Left kidney (tissue), 2 donors: ENCODE results near the gene MEGF8. TPM values are rescaled to one million over a fixed set of nuclear protein-coding genes. Genes with fewer than 3 reads are reported as not detected.

Experiments used
- DNase-seq: peaks from one replicate; pipeline ENCODE4 v3.0.0-alpha.2; 2013
- polyA plus RNA-seq: library from polyadenylated mRNA; unstranded; fragments of 120-200 nt; gene quantifications from one replicate; pipeline ENCODE4 v1.2.1, GENCODE V29; 2013; ENCODE audit not compliant: insufficient read length

The MEGF8 gene
- polyA plus RNA-seq, 1 donor = 38.6 TPM

DNA sequence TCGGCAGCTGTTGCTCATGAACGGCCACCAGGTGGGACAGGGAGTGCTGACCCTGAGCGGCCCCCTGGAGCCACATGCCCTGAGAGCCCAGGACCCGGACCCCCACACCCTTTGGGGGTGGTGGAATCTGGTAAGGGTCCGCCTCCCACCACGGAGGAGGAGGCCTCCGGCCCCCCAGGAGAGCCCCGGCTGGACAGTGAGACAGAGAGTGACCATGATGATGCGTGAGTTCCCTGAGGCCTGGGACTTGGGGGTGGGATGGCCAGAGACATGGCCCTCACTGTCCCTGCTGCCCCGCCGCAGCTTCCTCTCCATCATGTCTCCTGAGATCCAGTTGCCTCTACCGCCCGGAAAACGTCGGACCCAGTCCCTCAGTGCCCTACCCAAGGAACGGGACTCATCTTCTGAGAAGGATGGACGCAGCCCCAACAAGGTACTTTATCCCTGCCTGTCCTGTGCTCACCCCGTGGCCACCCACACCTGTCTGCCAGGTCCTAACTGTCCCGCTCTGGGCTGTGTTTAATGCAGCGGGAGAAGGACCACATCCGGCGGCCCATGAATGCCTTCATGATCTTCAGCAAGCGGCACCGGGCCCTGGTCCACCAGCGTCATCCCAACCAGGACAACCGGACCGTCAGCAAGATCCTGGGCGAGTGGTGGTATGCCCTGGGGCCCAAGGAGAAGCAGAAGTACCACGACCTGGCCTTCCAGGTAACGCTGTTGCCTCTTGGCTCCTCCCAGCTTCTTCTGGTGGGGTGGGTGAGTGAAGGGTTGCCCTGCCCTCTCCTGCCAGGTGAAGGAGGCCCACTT is 38.2 kb upstream of the MEGF8 start:
- DNase-seq = no peak

DNA sequence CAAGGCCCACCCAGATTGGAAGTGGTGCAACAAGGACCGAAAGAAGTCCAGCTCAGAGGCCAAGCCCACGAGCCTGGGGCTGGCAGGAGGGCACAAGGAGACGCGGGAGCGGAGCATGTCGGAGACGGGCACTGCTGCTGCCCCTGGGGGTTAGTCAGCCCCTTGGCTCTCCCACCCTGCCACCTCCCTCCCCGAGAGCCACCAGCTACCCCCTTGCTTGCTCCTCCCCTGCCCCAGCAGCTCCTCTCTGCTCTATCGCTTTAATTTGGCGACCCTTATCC is 37.7 kb upstream of the MEGF8 start:
- DNase-seq = no peak

DNA sequence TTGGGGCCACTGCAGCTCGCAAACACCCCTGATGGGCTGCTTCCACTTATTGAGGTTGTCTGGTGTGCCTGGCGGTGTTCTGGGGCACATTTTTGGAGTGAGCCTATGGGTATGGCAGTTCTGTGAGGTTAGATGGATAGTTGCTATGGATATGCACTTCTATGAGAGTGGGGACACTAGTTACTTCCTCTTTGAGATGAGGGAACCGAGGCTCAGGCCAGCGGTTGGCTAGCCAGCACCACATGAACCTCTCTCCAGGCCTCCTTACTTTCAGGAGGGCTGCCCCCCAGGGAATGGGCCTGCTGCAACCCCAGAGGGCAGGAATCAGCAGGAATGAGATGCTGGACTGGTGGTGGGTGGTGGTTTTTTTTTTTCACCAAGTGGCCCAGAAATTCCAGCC is 37.0 kb upstream of the MEGF8 start:
- DNase-seq = no peak

DNA sequence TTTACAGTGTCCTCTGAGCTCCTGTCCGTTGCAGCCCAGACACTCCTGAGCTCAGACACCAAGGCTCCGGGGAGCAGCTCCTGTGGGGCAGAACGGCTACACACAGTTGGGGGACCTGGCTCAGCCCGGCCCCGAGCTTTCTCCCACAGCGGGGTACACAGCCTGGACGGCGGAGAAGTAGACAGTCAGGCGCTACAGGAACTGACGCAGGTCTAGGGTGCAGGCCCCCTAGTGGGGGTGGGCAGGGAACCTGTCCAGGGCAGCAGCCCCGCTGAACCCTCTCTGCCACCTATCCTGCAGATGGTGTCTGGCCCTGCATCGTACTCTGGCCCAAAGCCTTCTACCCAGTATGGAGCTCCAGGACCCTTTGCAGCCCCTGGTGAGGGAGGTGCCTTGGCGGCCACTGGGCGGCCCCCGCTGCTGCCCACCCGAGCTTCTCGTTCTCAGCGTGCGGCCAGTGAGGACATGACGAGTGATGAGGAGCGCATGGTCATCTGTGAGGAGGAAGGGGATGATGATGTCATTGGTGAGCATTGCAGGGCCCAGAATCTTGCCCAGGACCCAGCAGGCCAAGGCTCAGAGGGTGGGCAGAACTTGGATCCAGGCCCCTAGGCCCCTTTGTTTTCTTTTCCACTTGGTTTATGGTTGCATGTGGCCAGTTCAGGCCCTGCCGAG is 36.4 kb upstream of the MEGF8 start:
- DNase-seq = no peak

DNA sequence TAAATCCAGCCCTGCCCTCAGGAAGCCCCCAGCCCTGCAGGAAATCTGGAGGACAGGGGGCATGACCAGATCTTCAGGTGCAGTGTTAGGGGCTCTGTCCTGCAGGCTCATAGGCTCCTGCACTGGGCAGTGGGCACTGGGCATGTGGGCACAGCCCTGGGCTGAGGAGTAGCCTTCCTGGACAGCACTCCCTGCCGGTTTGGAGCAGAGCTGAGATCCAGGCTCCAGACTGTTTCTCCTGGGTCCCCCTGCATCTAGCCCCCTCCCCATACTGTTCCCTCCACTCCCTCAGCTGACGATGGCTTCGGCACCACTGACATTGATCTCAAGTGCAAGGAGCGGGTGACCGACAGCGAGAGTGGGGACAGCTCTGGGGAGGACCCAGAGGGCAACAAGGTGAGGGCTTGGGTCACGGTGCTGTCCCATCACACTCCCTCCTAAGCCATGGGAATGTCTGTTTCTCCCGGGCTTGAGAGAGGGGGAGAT is 35.8 kb upstream of the MEGF8 start:
- no peak for DNase-seq

DNA sequence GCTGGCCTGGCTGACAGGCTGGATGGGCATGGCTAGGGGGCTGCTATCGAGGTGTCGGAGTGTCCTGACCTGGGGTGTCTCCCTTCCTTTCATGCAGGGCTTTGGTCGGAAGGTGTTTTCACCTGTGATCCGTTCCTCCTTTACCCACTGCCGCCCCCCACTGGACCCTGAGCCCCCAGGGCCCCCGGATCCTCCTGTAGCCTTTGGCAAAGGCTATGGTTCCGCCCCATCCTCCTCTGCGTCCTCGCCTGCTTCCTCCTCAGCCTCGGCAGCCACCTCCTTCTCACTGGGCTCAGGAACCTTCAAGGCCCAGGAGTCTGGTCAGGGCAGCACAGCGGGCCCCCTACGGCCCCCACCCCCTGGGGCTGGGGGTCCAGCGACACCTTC is 35.3 kb upstream of the MEGF8 start:
- DNase-seq = no peak

DNA sequence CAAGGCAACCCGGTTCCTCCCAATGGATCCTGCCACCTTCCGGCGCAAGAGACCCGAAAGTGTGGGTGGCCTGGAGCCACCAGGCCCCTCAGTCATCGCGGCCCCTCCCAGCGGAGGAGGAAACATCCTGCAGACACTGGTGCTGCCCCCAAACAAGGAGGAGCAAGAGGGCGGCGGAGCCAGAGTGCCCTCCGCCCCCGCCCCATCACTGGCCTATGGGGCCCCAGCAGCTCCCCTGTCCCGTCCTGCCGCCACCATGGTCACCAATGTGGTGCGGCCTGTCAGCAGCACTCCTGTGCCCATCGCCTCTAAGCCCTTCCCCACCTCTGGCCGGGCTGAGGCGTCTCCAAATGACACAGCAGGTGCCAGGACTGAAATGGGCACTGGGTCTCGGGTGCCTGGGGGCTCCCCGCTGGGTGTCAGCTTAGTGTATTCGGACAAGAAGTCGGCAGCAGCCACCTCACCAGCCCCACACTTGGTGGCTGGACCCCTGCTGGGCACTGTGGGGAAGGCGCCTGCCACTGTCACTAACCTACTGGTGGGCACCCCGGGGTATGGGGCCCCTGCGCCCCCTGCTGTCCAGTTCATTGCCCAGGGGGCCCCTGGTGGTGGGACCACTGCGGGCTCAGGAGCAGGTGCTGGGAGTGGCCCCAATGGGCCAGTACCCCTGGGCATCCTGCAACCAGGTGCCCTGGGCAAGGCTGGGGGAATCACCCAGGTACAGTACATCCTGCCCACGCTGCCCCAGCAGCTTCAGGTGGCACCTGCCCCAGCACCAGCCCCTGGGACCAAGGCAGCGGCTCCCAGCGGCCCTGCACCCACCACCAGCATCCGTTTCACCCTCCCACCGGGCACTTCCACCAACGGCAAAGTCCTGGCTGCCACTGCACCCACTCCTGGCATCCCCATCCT is 34.7 kb upstream of the MEGF8 start:
- no peak for DNase-seq

DNA sequence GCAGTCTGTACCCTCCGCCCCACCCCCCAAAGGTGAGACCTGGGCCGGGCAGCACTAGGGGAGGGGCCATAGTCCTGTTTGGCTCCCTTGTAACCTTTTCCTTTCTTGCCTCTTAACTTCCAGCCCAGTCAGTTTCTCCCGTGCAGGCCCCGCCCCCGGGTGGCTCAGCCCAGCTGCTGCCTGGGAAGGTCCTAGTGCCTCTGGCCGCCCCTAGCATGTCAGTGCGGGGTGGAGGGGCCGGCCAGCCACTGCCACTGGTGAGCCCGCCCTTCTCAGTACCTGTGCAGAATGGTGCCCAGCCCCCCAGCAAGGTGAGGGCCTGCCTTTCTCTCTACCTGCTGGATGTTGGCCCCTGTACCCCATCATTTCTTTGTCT is 34.0 kb upstream of the MEGF8 start:
- DNase-seq = no peak

DNA sequence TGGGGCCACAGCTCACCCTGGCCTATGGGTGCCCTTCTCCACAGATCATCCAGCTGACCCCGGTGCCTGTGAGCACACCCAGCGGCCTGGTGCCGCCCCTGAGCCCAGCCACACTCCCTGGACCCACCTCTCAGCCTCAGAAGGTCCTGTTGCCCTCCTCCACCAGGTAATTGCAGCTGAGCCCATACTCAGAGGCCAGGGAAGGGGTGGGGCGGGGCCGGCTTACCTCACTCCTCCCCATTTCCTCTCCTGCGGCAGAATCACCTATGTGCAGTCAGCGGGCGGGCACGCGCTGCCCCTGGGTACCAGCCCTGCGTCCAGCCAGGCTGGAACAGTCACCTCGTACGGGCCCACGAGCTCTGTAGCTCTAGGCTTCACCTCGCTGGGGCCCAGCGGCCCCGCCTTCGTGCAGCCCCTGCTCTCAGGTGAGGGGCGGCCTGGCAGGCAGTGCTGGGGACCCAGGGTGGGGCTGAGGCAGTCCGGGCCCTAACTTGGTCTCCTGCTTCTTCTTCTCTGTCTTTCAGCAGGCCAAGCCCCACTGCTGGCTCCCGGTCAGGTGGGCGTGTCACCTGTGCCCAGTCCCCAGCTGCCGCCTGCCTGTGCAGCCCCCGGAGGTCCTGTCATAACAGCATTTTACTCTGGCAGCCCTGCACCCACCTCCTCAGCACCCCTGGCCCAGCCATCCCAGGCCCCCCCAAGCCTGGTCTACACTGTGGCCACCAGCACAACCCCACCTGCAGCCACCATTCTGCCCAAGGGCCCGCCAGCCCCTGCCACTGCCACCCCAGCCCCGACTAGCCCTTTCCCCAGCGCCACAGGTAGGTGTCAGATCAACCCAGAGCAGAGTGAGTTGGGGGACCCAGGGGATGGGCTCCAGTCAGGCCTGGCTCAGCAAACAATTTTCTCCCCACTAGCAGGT is 33.1 kb upstream of the MEGF8 start:
- DNase-seq = no peak

DNA sequence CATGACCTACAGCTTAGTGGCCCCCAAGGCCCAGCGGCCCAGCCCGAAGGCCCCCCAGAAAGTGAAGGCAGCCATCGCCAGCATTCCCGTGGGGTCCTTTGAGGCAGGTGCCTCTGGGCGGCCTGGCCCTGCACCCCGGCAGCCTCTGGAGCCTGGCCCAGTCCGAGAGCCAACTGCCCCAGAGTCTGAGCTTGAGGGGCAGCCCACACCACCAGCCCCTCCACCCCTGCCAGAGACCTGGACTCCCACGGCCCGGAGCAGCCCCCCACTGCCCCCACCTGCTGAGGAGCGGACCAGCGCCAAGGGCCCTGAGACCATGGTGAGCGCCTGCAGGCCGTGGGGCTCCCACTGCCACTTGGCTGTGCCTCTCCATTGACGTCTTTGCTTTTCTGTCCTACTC is 32.5 kb upstream of the MEGF8 start:
- no peak for DNase-seq

DNA sequence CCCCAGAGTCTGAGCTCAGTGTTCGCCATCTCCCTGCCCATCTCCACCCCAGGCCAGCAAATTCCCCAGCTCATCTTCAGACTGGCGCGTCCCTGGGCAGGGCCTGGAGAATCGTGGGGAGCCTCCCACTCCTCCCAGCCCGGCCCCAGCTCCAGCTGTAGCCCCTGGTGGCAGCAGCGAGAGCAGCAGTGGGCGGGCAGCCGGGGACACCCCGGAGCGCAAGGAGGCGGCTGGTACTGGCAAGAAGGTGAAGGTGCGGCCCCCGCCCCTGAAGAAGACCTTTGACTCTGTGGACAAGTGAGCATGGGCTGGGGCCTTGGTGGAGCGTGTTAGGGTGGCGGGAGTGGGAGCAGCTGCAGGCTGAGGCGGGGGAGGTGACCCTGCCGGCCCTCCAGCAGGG is 31.9 kb upstream of the MEGF8 start:
- no peak for DNase-seq

DNA sequence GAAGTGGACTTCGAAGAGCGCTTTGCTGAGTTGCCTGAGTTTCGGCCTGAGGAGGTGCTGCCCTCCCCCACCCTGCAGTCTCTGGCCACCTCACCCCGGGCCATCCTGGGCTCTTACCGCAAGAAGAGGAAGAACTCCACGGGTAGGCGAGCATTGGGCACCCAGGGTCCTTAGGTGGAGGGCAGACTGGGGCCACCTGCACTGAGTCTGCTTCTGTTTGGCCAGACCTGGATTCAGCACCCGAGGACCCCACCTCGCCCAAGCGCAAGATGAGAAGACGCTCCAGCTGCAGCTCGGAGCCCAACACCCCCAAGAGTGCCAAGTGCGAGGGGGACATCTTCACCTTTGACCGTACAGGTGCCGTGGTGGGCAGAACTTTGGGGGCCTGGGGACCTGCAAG is 31.5 kb upstream of the MEGF8 start:
- DNase-seq = no peak

DNA sequence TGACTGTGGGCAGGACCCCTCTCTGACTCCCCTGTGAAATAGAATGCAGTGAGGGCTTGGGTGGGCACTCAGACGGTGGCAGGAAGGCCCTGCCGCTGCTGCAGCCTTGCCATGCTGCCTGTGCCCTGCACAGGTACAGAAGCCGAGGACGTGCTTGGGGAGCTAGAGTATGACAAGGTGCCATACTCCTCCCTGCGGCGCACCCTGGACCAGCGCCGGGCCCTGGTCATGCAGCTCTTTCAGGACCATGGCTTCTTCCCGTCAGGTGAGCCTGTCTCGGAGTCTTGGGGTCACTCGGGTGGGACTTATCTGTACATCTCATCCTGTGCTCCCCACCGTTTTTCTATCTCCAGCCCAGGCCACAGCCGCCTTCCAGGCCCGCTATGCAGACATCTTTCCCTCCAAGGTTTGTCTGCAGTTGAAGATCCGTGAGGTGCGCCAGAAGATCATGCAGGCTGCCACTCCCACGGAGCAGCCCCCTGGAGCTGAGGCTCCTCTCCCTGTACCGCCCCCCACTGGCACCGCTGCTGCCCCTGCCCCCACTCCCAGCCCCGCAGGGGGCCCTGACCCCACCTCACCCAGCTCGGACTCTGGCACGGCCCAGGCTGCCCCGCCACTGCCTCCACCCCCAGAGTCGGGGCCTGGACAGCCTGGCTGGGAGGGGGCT is 30.8 kb upstream of the MEGF8 start:
- DNase-seq = no peak

DNA sequence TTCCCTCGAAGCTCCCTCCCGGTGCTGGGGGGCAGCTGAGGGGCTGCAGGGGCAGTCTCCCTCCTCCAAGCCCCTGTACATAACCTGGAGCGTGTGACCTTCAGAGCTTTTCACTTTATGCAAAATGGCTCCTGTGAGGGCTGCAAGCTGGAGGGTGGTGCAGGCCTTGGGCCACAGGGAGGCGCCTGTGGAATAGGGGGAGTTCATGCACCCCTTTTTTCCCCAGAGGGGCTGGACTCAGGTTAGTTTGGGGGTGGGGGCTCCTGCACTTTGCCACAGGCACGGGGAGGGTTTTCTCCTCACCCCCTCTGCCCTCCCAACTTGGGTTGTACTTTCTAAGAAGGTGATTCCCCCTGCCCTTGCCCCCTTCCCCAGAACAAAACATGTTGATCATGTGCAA is 30.1 kb upstream of the MEGF8 start:
- DNase-seq = no peak

DNA sequence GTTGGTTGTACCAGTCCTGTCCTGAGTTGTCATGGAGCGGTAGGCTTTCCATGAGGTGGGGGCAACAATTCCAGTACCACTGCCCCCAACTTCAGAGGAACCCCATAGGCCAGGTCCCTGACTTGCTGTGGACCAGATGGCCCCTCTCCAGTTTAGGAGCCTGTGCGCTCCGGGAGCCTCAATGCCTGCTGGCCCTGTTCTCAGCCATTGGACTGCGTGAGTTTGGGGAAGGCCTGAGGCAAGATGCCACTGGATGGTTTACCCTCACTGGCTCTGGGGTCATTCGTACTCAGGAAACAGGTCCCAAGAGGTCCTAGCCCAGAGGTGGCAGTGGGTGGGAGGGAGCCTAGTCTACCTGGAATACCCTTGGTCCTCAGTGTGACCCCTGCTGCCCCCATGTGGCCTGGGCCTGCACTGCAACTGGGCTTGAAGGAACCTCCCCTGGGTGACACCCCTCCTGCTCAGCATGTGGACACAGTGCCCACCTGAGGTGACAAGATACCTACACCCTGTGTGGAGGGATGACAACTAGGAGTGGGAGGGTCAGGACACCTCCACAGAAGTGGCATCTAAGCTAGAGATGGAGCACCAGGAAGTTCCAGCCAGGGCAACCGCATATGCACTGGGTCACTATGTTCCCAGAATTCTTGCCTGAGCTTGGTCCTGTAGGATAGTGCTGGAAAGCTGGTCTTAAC is 29.5 kb upstream of the MEGF8 start:
- DNase-seq = peak; percentile 74

DNA sequence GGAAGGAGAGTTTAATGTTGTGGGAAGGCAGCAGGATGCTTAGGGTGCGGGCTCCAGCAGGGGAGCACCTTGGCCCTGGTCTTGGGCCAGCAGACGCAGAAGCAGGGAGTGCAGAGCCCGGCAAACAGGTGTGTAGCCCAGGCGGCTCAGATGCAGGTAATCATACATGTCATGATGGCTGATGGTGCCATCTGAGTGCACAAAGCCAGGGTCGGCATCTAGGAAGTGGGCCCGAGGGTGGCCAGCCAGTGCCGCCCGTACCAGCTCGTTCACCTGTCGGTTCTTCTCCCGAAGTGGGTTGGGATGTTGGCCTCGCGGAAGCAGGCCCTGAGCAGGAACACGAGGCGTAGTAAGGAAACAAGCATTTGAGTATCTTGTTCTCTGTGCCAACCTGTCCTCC is 28.4 kb upstream of the MEGF8 start:
- DNase-seq = no peak

DNA sequence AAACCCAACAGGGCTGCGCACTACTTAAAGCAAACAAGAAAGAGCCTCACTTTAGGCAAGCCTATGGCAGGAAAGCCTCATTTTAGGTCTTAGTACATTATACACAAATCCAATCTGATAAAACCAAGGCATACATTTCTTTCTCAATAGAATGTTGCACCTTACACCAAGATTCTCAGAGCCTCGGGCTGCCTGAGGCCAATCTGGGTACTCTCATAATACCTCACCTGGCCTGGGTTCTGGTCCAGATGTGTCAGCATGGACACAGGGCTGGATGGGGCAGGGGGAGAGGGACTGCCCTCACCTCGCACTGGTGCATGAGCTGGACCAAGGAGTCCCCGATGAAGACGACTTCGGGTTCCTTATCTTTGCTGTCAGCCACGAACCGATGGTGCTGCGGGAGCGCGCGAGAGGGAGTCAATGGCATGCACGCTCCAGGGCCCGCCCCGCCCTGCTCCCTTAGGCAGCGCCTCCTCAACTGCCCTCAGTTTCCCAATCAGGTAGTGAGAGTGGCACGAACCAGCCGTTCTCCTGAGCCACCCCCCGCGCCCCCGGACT is 23.7 kb upstream of the MEGF8 start, which contains the start of gene PRR19:
Gene PRR19 (plus strand): TSS at position 487 of the 558 bp plus-strand sequence. CDS start 7,453 bp downstream, outside the sequence.
- DNase-seq = no peak

DNA sequence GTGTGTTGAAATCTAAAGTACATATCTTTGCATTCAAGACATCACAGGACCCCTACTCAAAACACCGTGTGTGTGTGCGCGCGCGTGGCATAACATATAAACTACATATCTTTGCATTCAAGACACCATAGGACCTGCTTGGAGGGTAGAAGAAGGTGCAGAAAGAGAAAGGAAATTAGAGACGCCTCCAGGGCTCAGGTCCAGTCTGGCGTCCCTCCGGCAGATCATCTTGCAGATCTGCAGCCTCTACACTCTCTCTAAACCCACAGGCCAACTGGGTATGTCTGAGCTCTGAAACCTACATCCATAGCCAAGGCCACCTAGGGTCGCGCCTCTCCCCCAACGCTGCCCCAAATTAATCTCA is 22.4 kb upstream of the MEGF8 start:
- no peak for DNase-seq

DNA sequence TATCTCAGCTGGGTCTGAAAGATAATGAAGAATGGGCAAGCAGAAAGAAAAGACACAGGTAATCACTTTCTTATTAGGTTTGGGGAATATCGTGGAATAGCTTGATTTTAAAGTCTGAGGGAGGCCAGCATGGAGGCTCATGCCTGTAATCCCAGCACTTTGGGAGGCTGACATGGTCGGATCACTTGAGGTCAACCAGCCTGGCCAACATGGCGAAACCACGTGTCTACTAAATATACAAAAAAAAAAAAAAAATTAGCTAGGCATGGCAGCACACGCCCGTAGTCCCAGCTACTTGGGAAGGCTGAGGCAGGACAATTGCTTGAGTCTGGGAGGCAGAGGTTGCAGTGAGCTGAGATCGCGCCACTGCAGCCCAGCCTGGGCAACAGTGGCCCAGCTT is 21.6 kb upstream of the MEGF8 start:
- DNase-seq = no peak

DNA sequence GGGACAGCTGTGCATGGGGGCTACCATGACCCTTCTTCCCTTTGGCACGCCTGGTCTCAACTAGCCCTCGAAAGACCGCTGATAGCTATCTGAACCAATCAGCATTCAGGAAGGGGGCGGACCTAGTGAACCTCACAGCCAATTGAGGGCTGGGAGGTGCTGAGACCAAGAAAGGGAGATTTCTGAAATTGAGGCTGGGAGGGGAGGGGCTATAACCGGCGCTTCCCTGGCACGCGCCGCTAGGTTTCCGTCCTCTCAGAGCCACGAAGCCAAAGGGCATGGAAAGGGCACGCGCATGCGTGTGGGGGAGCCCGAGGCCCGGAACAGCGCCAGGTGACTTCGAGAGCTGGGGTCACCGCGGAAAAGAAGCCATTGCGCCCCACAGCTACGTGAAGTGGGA is 18.8 kb upstream of the MEGF8 start:
- DNase-seq = no peak
